Stimulated activated CD4-positive, alpha-beta T cell treated with anti-CD3 and anti-CD28 coated beads, Interleukin-12 subunit alpha, Interleukin-12 subunit beta, amount 100 ng/mL, for 48 hours (primary cell): ENCODE measurements around the gene CSF2RB.
"Not testable (repeated sequence)": the region's sequence is repeated elsewhere in the genome, so short reads cannot be mapped to it uniquely, and the experiment has no call there.

ENCODE experiments used
- DNase-seq, 3 donors: peaks; one replicate each; pipeline ENCODE4 v3.0.0-alpha.2; 2020; ENCODE audit warnings: low read depth in 2 of 3, low spot score in 1 of 3

Gene CSF2RB

GRCh38 chr22:36965696-36966095 lies 52.3 kb downstream of the CSF2RB start:
- no peak for DNase-seq

- DNase-seq, result no peak
Observed at GRCh38 chr22:36966851-36967540, 53.6 kb downstream of the CSF2RB start.

- no peak for DNase-seq
Observed at GRCh38 chr22:36968249-36968964, 55.0 kb downstream of the CSF2RB start.

- no peak for DNase-seq
Observed at GRCh38 chr22:36971341-36972125, 58.1 kb downstream of the CSF2RB start.

GRCh38 chr22:36976606-36977005 lies 63.2 kb downstream of the CSF2RB start:
- no peak for DNase-seq

GRCh38 chr22:36977401-36977861 lies 64.0 kb downstream of the CSF2RB start:
- peak; percentile 61 to 74 (median 72) for DNase-seq

GRCh38 chr22:36977947-36978660 lies 64.7 kb downstream of the CSF2RB start:
- peak; percentile 80 to 91 (median 85) for DNase-seq

- DNase-seq, result no peak
Observed at GRCh38 chr22:36979016-36979910, 65.8 kb downstream of the CSF2RB start.

GRCh38 chr22:36981247-36981775 lies 67.9 kb downstream of the CSF2RB start:
- no peak for DNase-seq

GRCh38 chr22:36982136-36982535 lies 68.7 kb downstream of the CSF2RB start:
- DNase-seq, result no peak

GRCh38 chr22:36985211-36985889 lies 71.9 kb downstream of the CSF2RB start:
- no peak for DNase-seq

GRCh38 chr22:36986242-36986821 lies 72.9 kb downstream of the CSF2RB start:
- DNase-seq, result peak; percentile 47 to 74 (median 52)

- DNase-seq, result no peak
Observed at GRCh38 chr22:36988075-36988832, 74.8 kb downstream of the CSF2RB start.

- not testable (repeated sequence) for DNase-seq
Observed at GRCh38 chr22:36989012-36989411, 75.6 kb downstream of the CSF2RB start.
